Retinal pigment epithelial cell (primary cell): ENCODE results near the gene CTU1.

Experiments used
- DNase-seq: peaks from one replicate; pipeline ENCODE4 v3.0.0-alpha.2; 2010; ENCODE audit warnings: low read depth
- H3K4me3 ChIP-seq: 2 replicates; pipeline ENCODE4 v1.5.1; 2011; ENCODE audit warnings: mild to moderate bottlenecking, low read length, control low read depth, moderate library complexity
- CTCF ChIP-seq: conservative IDR thresholded peaks from 2 replicates; pipeline ENCODE4 v1.5.1; 2011; ENCODE audit warnings: low read depth, low read length, control low read depth, inconsistent platforms

Gene CTU1

GRCh38 chr19:51139299-51140014 is 31.2 kb upstream of the CTU1 start:
- no peak for TF ChIP-seq CTCF
- DNase-seq, result no peak
- no peak overlapping the region for H3K4me3 ChIP-seq

- no peak for TF ChIP-seq CTCF
- H3K4me3 ChIP-seq, result no peak overlapping the region
- no peak for DNase-seq
Observed at GRCh38 chr19:51138549-51138979, 30.4 kb upstream of the CTU1 start.

- H3K4me3 ChIP-seq, result no peak overlapping the region
- no peak for DNase-seq
- no peak for TF ChIP-seq CTCF
Observed at GRCh38 chr19:51137792-51138425, 29.7 kb upstream of the CTU1 start.

GRCh38 chr19:51136851-51137551 is 28.8 kb upstream of the CTU1 start:
- no peak overlapping the region for H3K4me3 ChIP-seq
- DNase-seq, result no peak
- TF ChIP-seq CTCF, result no peak

GRCh38 chr19:51135986-51136762 is 28.0 kb upstream of the CTU1 start:
- no peak overlapping the region for H3K4me3 ChIP-seq
- TF ChIP-seq CTCF, result no peak
- DNase-seq, result no peak

- no peak for TF ChIP-seq CTCF
- no peak for DNase-seq
- H3K4me3 ChIP-seq, result no peak overlapping the region
Observed at GRCh38 chr19:51135004-51135403, 26.8 kb upstream of the CTU1 start.
